ENCODE data around the gene SDK1. TPM values are rescaled to one million over a fixed set of nuclear protein-coding genes. Genes with fewer than 3 reads are reported as not detected.

Gene SDK1
- polyA plus RNA-seq, 4 donors = 0.27 to 5.0 (median 2.1) TPM; not detected in 1

- DNase-seq = peak in 1 of 2 donors; percentile 22
- FAIRE-seq = no peak
- WGBS, 3 donors = 42 to 44% (median 43%) methylated on average over 2 of the region's 2 CpGs
- H3K9me3 ChIP-seq (ENCODE audit: control insufficient read depth in 2 of 2, insufficient read depth in 1 of 2, low read depth in 1 of 2, low read length in 1 of 2) = no peaks in the 10 kb centered on the region
- H3K27ac ChIP-seq (ENCODE audit: low read depth in 1 of 3, low read length in 2 of 3) = peak overlapping the region in 1 of 3 donors; percentile 10
- H3K27me3 ChIP-seq (ENCODE audit: control insufficient read depth in 3 of 3, insufficient read depth in 3 of 3, low read length in 3 of 3) = no peaks in the 10 kb centered on the region
- H3K36me3 ChIP-seq (ENCODE audit: control insufficient read depth in 3 of 3, insufficient read depth in 2 of 3, low read depth in 1 of 3, low read length in 3 of 3) = no peaks in the 10 kb centered on the region
- no peak overlapping the region for H3K4me3 ChIP-seq (ENCODE audit: low read depth in 1 of 3, low read length in 3 of 3)
- peaks cover 0 to 5% (median 0%) of the 10 kb centered on the region in 3 donors for H3K4me1 ChIP-seq (ENCODE audit: control insufficient read depth in 3 of 3, insufficient read depth in 2 of 3, low read depth in 1 of 3, low read length in 2 of 3)
Observed at GRCh38 chr7:3558400-3558799, 257.3 kb downstream of the SDK1 start.

GRCh38 chr7:3559278-3559677 is 258.2 kb downstream of the SDK1 start:
- Histone ChIP-seq H3K27ac (ENCODE audit: low read depth in 1 of 3, low read length in 2 of 3) (no peak overlapping the region), H3K9me3 (ENCODE audit: control insufficient read depth in 2 of 2, insufficient read depth in 1 of 2, low read depth in 1 of 2, low read length in 1 of 2) (no peaks in the 10 kb centered on the region), H3K4me3 (ENCODE audit: low read depth in 1 of 3, low read length in 3 of 3) (no peak overlapping the region), H3K27me3 (ENCODE audit: control insufficient read depth in 3 of 3, insufficient read depth in 3 of 3, low read length in 3 of 3) (no peaks in the 10 kb centered on the region), H3K36me3 (ENCODE audit: control insufficient read depth in 3 of 3, insufficient read depth in 2 of 3, low read depth in 1 of 3, low read length in 3 of 3) (no peaks in the 10 kb centered on the region), H3K4me1 (ENCODE audit: control insufficient read depth in 3 of 3, insufficient read depth in 2 of 3, low read depth in 1 of 3, low read length in 2 of 3) (peaks cover 0 to 5% (median 0%) of the 10 kb centered on the region in 3 donors)
- DNase-seq (peak; percentile 18 to 45), FAIRE-seq (no peak)
- 42 to 65% (median 58%) methylated on average over 3 of the region's 3 CpGs for WGBS, 3 donors

- no peak for FAIRE-seq
Observed at GRCh38 chr7:3560495-3560894, 259.4 kb downstream of the SDK1 start.

GRCh38 chr7:3561932-3562331 is 260.9 kb downstream of the SDK1 start:
- peak overlapping the region in 1 of 3 donors; percentile 38 for H3K27ac ChIP-seq (ENCODE audit: low read depth in 1 of 3, low read length in 2 of 3)
- 24 to 54% (median 30%) methylated on average over 5 of the region's 5 CpGs for WGBS, 3 donors
- peak; percentile 31 to 59 for DNase-seq
- H3K36me3 ChIP-seq (ENCODE audit: control insufficient read depth in 3 of 3, insufficient read depth in 2 of 3, low read depth in 1 of 3, low read length in 3 of 3) = no peaks in the 10 kb centered on the region
- H3K27me3 ChIP-seq (ENCODE audit: control insufficient read depth in 3 of 3, insufficient read depth in 3 of 3, low read length in 3 of 3) = no peaks in the 10 kb centered on the region
- H3K4me1 ChIP-seq (ENCODE audit: control insufficient read depth in 3 of 3, insufficient read depth in 2 of 3, low read depth in 1 of 3, low read length in 2 of 3) = peaks cover 0 to 5% (median 0%) of the 10 kb centered on the region in 3 donors
- no peaks in the 10 kb centered on the region for H3K9me3 ChIP-seq (ENCODE audit: control insufficient read depth in 2 of 2, insufficient read depth in 1 of 2, low read depth in 1 of 2, low read length in 1 of 2)
- no peak overlapping the region for H3K4me3 ChIP-seq (ENCODE audit: low read depth in 1 of 3, low read length in 3 of 3)
- no peak for FAIRE-seq

More at GRCh38 chr7:3560495-3560894, 259.4 kb downstream of the SDK1 start:
- Histone ChIP-seq H3K27ac (ENCODE audit: low read depth in 1 of 3, low read length in 2 of 3) (no peak overlapping the region), H3K27me3 (ENCODE audit: control insufficient read depth in 3 of 3, insufficient read depth in 3 of 3, low read length in 3 of 3) (no peaks in the 10 kb centered on the region), H3K4me1 (ENCODE audit: control insufficient read depth in 3 of 3, insufficient read depth in 2 of 3, low read depth in 1 of 3, low read length in 2 of 3) (peaks cover 0 to 5% (median 0%) of the 10 kb centered on the region in 3 donors), H3K9me3 (ENCODE audit: control insufficient read depth in 2 of 2, insufficient read depth in 1 of 2, low read depth in 1 of 2, low read length in 1 of 2) (no peaks in the 10 kb centered on the region), H3K36me3 (ENCODE audit: control insufficient read depth in 3 of 3, insufficient read depth in 2 of 3, low read depth in 1 of 3, low read length in 3 of 3) (no peaks in the 10 kb centered on the region), H3K4me3 (ENCODE audit: low read depth in 1 of 3, low read length in 3 of 3) (no peak overlapping the region)
- 77 to 88% (median 88%) methylated on average over 6 of the region's 6 CpGs for WGBS, 3 donors
- no peak for DNase-seq

GRCh38 chr7:3564231-3564630 is 263.2 kb downstream of the SDK1 start:
- Histone ChIP-seq H3K27me3 (ENCODE audit: control insufficient read depth in 3 of 3, insufficient read depth in 3 of 3, low read length in 3 of 3) (no peaks in the 10 kb centered on the region), H3K27ac (ENCODE audit: low read depth in 1 of 3, low read length in 2 of 3) (no peak overlapping the region), H3K4me3 (ENCODE audit: low read depth in 1 of 3, low read length in 3 of 3) (no peak overlapping the region), H3K36me3 (ENCODE audit: control insufficient read depth in 3 of 3, insufficient read depth in 2 of 3, low read depth in 1 of 3, low read length in 3 of 3) (no peaks in the 10 kb centered on the region), H3K9me3 (ENCODE audit: control insufficient read depth in 2 of 2, insufficient read depth in 1 of 2, low read depth in 1 of 2, low read length in 1 of 2) (peaks cover 0 to 2% of the 10 kb centered on the region in 2 donors), H3K4me1 (ENCODE audit: control insufficient read depth in 3 of 3, insufficient read depth in 2 of 3, low read depth in 1 of 3, low read length in 2 of 3) (peaks cover 0 to 5% (median 0%) of the 10 kb centered on the region in 3 donors)
- 75 to 88% (median 87%) methylated on average over 3 of the region's 3 CpGs for WGBS, 3 donors
- DNase-seq = no peak
- no peak for FAIRE-seq

GRCh38 chr7:3568516-3568915 is 267.5 kb downstream of the SDK1 start:
- no peaks in the 10 kb centered on the region for H3K4me1 ChIP-seq (ENCODE audit: control insufficient read depth in 3 of 3, insufficient read depth in 2 of 3, low read depth in 1 of 3, low read length in 2 of 3)
- H3K36me3 ChIP-seq (ENCODE audit: control insufficient read depth in 3 of 3, insufficient read depth in 2 of 3, low read depth in 1 of 3, low read length in 3 of 3) = no peaks in the 10 kb centered on the region
- 83% methylated on average over 1 of the region's 1 CpG for WGBS, 3 donors
- DNase-seq (no peak), FAIRE-seq (no peak)
- no peaks in the 10 kb centered on the region for H3K27me3 ChIP-seq (ENCODE audit: control insufficient read depth in 3 of 3, insufficient read depth in 3 of 3, low read length in 3 of 3)
- no peak overlapping the region for H3K27ac ChIP-seq (ENCODE audit: low read depth in 1 of 3, low read length in 2 of 3)
- no peak overlapping the region for H3K4me3 ChIP-seq (ENCODE audit: low read depth in 1 of 3, low read length in 3 of 3)
- H3K9me3 ChIP-seq (ENCODE audit: control insufficient read depth in 2 of 2, insufficient read depth in 1 of 2, low read depth in 1 of 2, low read length in 1 of 2) = peaks cover 0 to 2% of the 10 kb centered on the region in 2 donors

GRCh38 chr7:3569643-3570042 is 268.6 kb downstream of the SDK1 start:
- FAIRE-seq = no peak
- WGBS, 3 donors = 48 to 78% (median 67%) methylated on average over 3 of the region's 3 CpGs

GRCh38 chr7:3573151-3573550 is 272.1 kb downstream of the SDK1 start:
- Histone ChIP-seq H3K36me3 (ENCODE audit: control insufficient read depth in 3 of 3, insufficient read depth in 2 of 3, low read depth in 1 of 3, low read length in 3 of 3) (no peaks in the 10 kb centered on the region), H3K4me1 (ENCODE audit: control insufficient read depth in 3 of 3, insufficient read depth in 2 of 3, low read depth in 1 of 3, low read length in 2 of 3) (no peaks in the 10 kb centered on the region), H3K27me3 (ENCODE audit: control insufficient read depth in 3 of 3, insufficient read depth in 3 of 3, low read length in 3 of 3) (no peaks in the 10 kb centered on the region), H3K9me3 (ENCODE audit: control insufficient read depth in 2 of 2, insufficient read depth in 1 of 2, low read depth in 1 of 2, low read length in 1 of 2) (peaks cover 1 to 11% of the 10 kb centered on the region in 2 donors), H3K4me3 (ENCODE audit: low read depth in 1 of 3, low read length in 3 of 3) (no peak overlapping the region), H3K27ac (ENCODE audit: low read depth in 1 of 3, low read length in 2 of 3) (no peak overlapping the region)
- DNase-seq (no peak), FAIRE-seq (no peak)
- WGBS, 3 donors = 57 to 81% (median 63%) methylated on average over 6 of the region's 6 CpGs

More at GRCh38 chr7:3569643-3570042, 268.6 kb downstream of the SDK1 start:
- peaks cover 0 to 2% of the 10 kb centered on the region in 2 donors for H3K9me3 ChIP-seq (ENCODE audit: control insufficient read depth in 2 of 2, insufficient read depth in 1 of 2, low read depth in 1 of 2, low read length in 1 of 2)
- no peak overlapping the region for H3K27ac ChIP-seq (ENCODE audit: low read depth in 1 of 3, low read length in 2 of 3)
- no peaks in the 10 kb centered on the region for H3K36me3 ChIP-seq (ENCODE audit: control insufficient read depth in 3 of 3, insufficient read depth in 2 of 3, low read depth in 1 of 3, low read length in 3 of 3)
- H3K4me1 ChIP-seq (ENCODE audit: control insufficient read depth in 3 of 3, insufficient read depth in 2 of 3, low read depth in 1 of 3, low read length in 2 of 3) = no peaks in the 10 kb centered on the region
- DNase-seq = no peak
- H3K27me3 ChIP-seq (ENCODE audit: control insufficient read depth in 3 of 3, insufficient read depth in 3 of 3, low read length in 3 of 3) = no peaks in the 10 kb centered on the region
- no peak overlapping the region for H3K4me3 ChIP-seq (ENCODE audit: low read depth in 1 of 3, low read length in 3 of 3)

GRCh38 chr7:3574386-3574785 is 273.3 kb downstream of the SDK1 start:
- Histone ChIP-seq H3K9me3 (ENCODE audit: control insufficient read depth in 2 of 2, insufficient read depth in 1 of 2, low read depth in 1 of 2, low read length in 1 of 2) (peaks cover 1 to 16% of the 10 kb centered on the region in 2 donors), H3K27me3 (ENCODE audit: control insufficient read depth in 3 of 3, insufficient read depth in 3 of 3, low read length in 3 of 3) (no peaks in the 10 kb centered on the region), H3K27ac (ENCODE audit: low read depth in 1 of 3, low read length in 2 of 3) (no peak overlapping the region), H3K4me1 (ENCODE audit: control insufficient read depth in 3 of 3, insufficient read depth in 2 of 3, low read depth in 1 of 3, low read length in 2 of 3) (no peaks in the 10 kb centered on the region), H3K36me3 (ENCODE audit: control insufficient read depth in 3 of 3, insufficient read depth in 2 of 3, low read depth in 1 of 3, low read length in 3 of 3) (no peaks in the 10 kb centered on the region), H3K4me3 (ENCODE audit: low read depth in 1 of 3, low read length in 3 of 3) (no peak overlapping the region)
- DNase-seq (no peak), FAIRE-seq (no peak)
- 83 to 90% (median 86%) methylated on average over 9 of the region's 9 CpGs for WGBS, 3 donors

Data from small intestine (tissue), 7 donors.